SH-SY5Y (cell line): ENCODE data around the gene BMP8B.

ENCODE experiments used
- GATA2 ChIP-seq: IDR thresholded peaks from 2 replicates; pipeline ENCODE4 v1.6.1; 2011; ENCODE audit warnings: mild to moderate bottlenecking, low read depth, low read length
- GATA3 ChIP-seq: IDR thresholded peaks from 2 replicates; pipeline ENCODE4 v1.6.1; 2011; ENCODE audit warnings: low read depth, mild to moderate bottlenecking, low read length, moderate library complexity

- TF ChIP-seq GATA2 (no peak), GATA3 (no peak)
Measured at GRCh38 chr1:39819091-39819812, 30.6 kb upstream of the BMP8B start.
